Activated CD4-positive, alpha-beta memory T cell treated with anti-CD3 and anti-CD28 coated beads, Interleukin-2, amount 10 ng/mL, durations not matched to agents 7 days and 5 days (primary cell): ENCODE measurements around the gene OSBP2. TPM values are rescaled to one million over a fixed set of nuclear protein-coding genes. Genes with fewer than 3 reads are reported as not detected.

Experiments used
- CTCF ChIA-PET: fragments of 350-600 bp; sonication (Branson Sonifier 250); formaldehyde crosslinking; loops from one replicate; lab custom pipeline; 2021; ENCODE audit warnings: antibody characterized with exemption, inconsistent platforms; lab: Charles Lee
- POLR2A ChIA-PET: fragments of 350-600 bp; sonication (Branson Sonifier 250); formaldehyde crosslinking; loops from one replicate; lab custom pipeline; 2021; ENCODE audit warnings: antibody characterized with exemption; lab: Charles Lee
- DNase-seq: peaks from one replicate; pipeline ENCODE4 v3.0.0-alpha.2; 2020
- H3K27ac Mint-ChIP-seq: one replicate; pipeline ENCODE4 v1.8.0; 2021; ENCODE audit warnings: mild to moderate bottlenecking, mixed read lengths
- H3K27me3 Mint-ChIP-seq: one replicate; pipeline ENCODE4 v1.8.0; 2021; ENCODE audit warnings: mixed read lengths
- H3K36me3 Mint-ChIP-seq: one replicate; pipeline ENCODE4 v1.8.0; 2021; ENCODE audit warnings: low read depth, mixed read lengths
- H3K4me1 Mint-ChIP-seq: one replicate; pipeline ENCODE4 v1.8.0; 2021; ENCODE audit warnings: mixed read lengths
- H3K4me3 Mint-ChIP-seq: one replicate; pipeline ENCODE4 v1.8.0; 2021; ENCODE audit warnings: mild to moderate bottlenecking, mixed read lengths
- H3K9me3 Mint-ChIP-seq: one replicate; pipeline ENCODE4 v1.8.0; 2021; ENCODE audit warnings: mixed read lengths
- total RNA-seq, 2 experiments: library from RNA; stranded (reverse); gene quantifications; one replicate each; pipeline ENCODE4 v1.2.3, GENCODE V29; 2021

OSBP2 gene
- total RNA-seq, 2 experiments from 2014 or later = 4.8 to 5.0 TPM

DNA sequence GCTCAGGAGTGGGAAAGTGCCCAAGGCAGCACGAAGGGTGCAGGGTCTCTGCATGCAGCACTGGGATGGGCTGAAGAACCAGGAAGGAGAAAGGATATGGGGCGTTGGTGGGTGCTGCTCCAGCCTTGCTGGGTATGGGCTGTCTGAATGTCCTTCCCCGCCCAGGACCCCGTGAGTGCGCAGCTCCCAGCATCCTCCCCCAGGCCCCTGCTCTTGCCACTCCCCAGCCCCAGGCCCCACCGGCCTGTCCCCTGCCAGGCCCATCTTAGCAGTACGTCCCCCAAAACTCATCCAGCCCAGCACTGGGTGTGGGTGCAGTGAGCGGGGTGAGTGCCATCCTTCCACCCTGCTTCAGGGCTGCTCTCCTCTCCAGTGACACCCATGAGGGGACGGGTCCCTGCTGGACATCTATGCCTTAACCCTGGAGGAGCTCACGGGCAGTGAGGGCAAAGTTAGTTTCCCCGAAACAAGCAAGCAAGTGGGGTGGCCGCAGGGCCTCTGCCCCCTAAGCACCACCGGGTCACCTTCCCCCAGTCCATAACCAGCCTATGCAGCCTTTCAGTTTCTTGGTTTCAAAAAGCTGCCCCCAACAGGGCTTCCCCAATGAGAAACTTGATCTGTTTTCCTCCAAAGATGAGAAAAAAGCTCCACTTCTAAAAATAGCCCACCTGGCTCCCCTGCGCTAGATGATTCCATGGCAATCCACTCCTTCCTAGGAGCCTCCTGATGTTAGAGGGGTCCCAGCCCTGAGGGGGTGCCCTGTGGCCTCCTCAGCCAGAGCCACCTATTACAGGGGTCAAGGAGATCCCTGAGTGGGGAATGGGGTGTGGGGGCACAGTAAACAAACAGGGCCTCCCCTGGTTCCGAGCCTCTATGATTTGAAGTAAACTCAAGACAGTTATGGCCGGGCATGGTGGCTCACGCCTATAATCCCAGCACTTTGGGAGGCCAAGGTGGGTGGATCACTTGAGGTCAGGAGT, 170.1 kb downstream of the OSBP2 start:
- CTCF ChIA-PET = interaction anchor here (1.1 kb wide), 1 partner anchor 230 kb away, joined by 4 read pairs; no protein-coding TSS in a partner anchor
- Mint-ChIP-seq H3K4me3 (no peak overlapping the region), H3K27me3 (no peaks in the 10 kb centered on the region), H3K4me1 (peaks cover 6% of the 10 kb centered on the region), H3K9me3 (no peaks in the 10 kb centered on the region), H3K36me3 (no peaks in the 10 kb centered on the region), H3K27ac (no peak overlapping the region)
- DNase-seq = no peak
- POLR2A ChIA-PET = no interaction called here

GRCh38 chr22:30865656-30866055, 171.0 kb downstream of the OSBP2 start:
- Mint-ChIP-seq H3K36me3 (no peaks in the 10 kb centered on the region), H3K9me3 (no peaks in the 10 kb centered on the region), H3K4me1 (peaks cover 6% of the 10 kb centered on the region), H3K27ac (no peak overlapping the region), H3K27me3 (no peaks in the 10 kb centered on the region), H3K4me3 (no peak overlapping the region)
- ChIA-PET CTCF (interaction anchor here (1.1 kb wide), 1 partner anchor 231 kb away, joined by 4 read pairs; no protein-coding TSS in a partner anchor), POLR2A (no interaction called here)
- DNase-seq = no peak

- no peaks in the 10 kb centered on the region for H3K27me3 Mint-ChIP-seq
- DNase-seq = no peak
- no peak overlapping the region for H3K27ac Mint-ChIP-seq
- CTCF ChIA-PET = no interaction called here
- peaks cover 6% of the 10 kb centered on the region for H3K4me1 Mint-ChIP-seq
- POLR2A ChIA-PET = no interaction called here
- H3K9me3 Mint-ChIP-seq = no peaks in the 10 kb centered on the region
- no peaks in the 10 kb centered on the region for H3K36me3 Mint-ChIP-seq
- no peak overlapping the region for H3K4me3 Mint-ChIP-seq
Measured at GRCh38 chr22:30866216-30866615, 171.5 kb downstream of the OSBP2 start.

DNA sequence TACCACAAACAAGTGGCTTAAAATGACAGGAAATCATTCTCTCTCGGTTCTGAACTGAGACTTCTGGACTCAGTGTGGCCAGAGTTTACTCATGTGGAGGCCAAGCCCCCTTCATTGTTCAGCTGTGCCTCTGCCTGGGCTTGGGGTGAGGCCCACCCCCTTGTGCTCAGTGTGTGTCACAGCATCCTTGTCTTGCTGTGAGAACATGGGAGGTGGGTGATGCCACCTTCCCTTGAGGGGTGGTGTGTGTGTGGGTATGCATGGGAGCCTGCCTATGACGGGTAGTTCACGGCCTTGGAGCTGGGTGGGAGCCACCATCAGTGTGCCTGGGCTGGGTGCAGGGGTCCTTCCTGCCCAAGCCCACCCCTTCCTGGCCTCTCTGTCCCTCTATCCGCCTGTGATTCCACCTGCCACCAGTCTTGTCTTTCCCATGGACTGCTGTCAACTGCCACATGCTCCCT, 172.2 kb downstream of the OSBP2 start:
- Mint-ChIP-seq H3K9me3 (no peaks in the 10 kb centered on the region), H3K27me3 (no peaks in the 10 kb centered on the region), H3K4me3 (no peak overlapping the region), H3K27ac (no peak overlapping the region), H3K36me3 (no peaks in the 10 kb centered on the region), H3K4me1 (peaks cover 6% of the 10 kb centered on the region)
- CTCF ChIA-PET = interaction anchor here (0.7 kb wide), 1 partner anchor 255 kb away, joined by 3 read pairs; no protein-coding TSS in a partner anchor
- POLR2A ChIA-PET = no interaction called here
- DNase-seq = no peak

GRCh38 chr22:30867746-30868662, 173.3 kb downstream of the OSBP2 start:
- POLR2A ChIA-PET = no interaction called here
- CTCF ChIA-PET = no interaction called here
- no peak for DNase-seq
- Mint-ChIP-seq H3K36me3 (no peaks in the 10 kb centered on the region), H3K27ac (no peak overlapping the region), H3K4me3 (no peak overlapping the region), H3K4me1 (peaks cover 6% of the 10 kb centered on the region), H3K9me3 (no peaks in the 10 kb centered on the region), H3K27me3 (no peaks in the 10 kb centered on the region)

DNA sequence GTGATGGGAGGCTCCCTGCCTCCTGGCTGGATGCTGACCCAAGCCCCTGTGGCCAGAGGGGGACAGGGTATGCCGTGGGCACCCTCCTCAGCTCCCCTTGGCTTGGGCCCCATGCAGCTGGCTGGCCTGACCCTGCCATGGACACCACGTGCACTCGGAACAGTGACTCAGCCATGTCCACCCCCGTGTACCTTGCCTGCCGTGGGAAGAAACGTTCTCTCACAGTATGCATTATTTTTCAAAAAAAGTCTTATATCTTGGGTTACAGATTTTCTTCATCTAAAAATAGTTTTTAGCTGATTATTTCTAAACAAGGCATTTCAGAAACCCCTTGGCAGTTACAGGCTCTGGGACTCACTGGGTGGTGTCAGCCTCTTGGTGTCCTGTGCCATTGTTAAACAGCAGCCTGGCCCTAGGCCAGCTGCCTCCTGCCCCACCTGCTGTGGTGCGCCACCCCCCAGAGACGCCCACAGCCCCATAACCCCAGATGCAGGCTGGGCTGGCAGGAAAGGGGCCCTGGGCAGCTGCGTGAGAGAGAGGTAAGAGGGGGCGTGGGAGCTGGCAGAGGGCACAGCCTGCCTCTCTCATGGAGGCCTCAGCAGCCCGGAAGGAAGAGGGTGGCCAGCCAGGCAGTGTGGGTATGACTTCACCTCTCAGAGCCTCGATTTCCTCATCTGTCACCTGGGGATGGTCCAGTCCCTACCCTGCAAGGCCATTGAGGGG, 174.2 kb downstream of the OSBP2 start:
- Mint-ChIP-seq H3K4me3 (no peak overlapping the region), H3K27me3 (no peaks in the 10 kb centered on the region), H3K27ac (no peak overlapping the region), H3K4me1 (peaks cover 6% of the 10 kb centered on the region), H3K36me3 (no peaks in the 10 kb centered on the region), H3K9me3 (no peaks in the 10 kb centered on the region)
- POLR2A ChIA-PET = no interaction called here
- no peak for DNase-seq
- CTCF ChIA-PET = no interaction called here

DNA sequence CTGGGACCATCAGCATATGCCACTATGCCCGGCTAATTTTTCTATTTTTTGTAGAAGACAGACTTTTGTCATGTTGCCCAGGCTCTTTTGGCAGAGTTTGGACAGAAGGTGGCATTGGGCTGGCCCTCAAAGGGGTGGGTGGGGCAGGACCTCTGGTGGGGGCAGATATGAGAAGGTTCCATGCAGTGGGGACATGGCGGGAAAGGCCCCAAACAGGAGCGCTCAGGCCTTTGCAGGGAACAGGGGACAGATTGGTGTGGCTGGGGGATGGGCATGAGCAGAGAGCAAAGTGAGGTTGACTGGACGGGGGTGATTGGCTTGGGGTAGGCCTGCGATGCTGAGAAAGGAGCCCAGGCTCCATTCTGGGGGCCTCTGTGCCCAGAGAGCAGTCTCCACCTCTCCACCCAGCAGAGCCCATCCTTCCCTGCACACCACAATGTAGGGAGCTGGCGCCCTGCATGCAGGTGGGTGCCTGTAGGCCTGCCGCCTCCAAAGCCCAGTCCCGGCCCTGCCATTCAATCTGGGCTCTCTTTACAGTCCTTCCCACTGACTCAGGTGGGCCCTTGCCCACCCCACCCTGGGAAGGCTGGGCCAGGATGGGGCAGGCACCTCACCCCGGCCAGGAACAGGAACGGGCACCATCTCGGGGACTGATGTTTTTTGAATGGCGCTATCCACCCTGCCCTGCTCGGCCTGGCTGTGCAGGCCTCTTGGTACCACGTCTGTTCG, 175.2 kb downstream of the OSBP2 start:
- ChIA-PET POLR2A (no interaction called here), CTCF (no interaction called here)
- H3K9me3 Mint-ChIP-seq = no peaks in the 10 kb centered on the region
- no peak overlapping the region for H3K27ac Mint-ChIP-seq
- H3K27me3 Mint-ChIP-seq = no peaks in the 10 kb centered on the region
- no peak for DNase-seq
- peaks cover 6% of the 10 kb centered on the region for H3K4me1 Mint-ChIP-seq
- H3K36me3 Mint-ChIP-seq = no peaks in the 10 kb centered on the region
- H3K4me3 Mint-ChIP-seq = no peak overlapping the region

DNA sequence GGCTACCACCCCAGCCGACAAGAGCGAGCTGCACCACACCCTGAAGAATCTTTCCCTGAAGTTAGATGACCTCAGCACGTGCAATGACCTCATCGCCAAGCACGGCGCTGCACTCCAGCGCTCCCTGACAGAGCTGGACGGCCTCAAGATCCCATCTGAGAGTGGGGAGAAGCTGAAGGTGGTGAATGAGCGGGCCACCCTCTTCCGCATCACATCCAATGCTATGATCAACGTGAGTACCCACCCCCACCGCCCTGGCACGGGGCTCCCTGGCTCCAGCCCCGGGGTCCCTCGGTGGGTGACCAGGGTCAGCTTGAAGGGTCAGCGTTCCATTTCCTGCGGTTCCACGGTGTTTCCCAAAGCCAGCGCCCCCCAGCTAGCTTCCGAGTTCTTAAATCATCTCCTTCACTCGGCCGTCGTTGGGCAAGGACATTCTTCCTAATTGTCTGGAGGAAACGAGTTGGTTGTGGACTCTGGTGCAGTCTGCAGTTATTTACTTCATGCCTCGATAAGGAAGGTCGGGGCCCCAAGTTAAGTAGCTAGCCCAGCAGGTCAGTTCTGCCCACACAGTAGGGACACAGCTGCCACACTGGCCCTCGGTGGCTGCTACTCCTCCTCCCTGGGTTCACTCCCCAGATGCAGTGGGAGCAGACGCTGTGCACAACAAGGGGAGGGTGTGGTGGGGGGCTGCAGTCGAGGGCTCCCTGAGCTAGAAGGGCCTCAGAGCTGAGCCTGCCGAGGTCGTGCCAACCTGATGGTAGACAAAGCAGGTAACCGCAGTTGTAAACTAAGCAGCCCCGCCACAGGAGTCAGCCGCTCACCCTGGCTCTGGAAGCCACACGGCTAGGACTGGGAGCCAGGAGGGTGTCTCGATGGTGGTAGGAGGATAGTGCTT, 176.0 kb downstream of the OSBP2 start:
- Mint-ChIP-seq H3K4me3 (no peak overlapping the region), H3K9me3 (no peaks in the 10 kb centered on the region), H3K27me3 (no peaks in the 10 kb centered on the region), H3K27ac (no peak overlapping the region), H3K4me1 (peaks cover 6% of the 10 kb centered on the region), H3K36me3 (no peaks in the 10 kb centered on the region)
- no peak for DNase-seq
- CTCF ChIA-PET = no interaction called here
- POLR2A ChIA-PET = no interaction called here

- CTCF ChIA-PET = no interaction called here
- H3K4me3 Mint-ChIP-seq = no peak overlapping the region
- DNase-seq = no peak
Measured at GRCh38 chr22:30871391-30872284, 177.0 kb downstream of the OSBP2 start.

DNA sequence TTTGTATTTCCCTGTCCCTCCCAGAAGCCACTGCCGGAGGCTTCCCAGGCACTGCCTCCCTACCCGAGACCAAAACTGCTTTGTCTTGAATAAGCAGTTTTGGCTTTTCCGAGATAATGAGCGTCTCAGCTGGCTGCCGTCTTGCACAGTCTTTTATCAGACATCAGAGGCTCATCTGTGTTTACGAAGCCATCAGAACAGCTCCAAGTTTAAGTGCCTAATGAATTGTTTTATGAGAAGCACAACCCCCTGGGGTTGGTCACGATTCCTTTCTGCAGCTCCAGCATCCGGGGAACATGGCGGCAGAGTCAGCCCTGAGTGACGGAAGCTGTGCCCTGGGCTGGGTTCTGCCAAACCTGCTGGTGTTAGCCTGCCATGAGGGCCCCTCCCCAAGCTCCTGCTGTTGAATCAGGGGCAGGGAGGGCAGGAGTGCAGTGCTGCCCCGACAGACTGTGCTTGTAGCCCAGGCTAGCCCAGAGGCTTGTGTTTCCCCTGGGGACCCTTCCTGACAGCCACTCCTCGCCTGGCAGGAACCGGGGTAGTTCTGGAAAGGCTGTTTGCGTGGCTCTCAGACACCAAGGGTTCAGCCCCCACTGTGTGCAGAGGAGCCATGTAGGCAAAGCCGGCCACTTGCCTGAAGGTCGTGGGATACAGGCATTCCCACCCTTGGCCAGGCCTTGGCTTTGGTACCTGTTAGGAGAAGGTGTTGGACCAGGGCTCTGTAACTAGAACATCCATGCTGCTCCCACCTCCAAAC, 177.8 kb downstream of the OSBP2 start:
- POLR2A ChIA-PET = interaction anchor here (0.6 kb wide), 1 partner anchor 92 kb away, joined by 3 read pairs; no protein-coding TSS in a partner anchor
- no peak overlapping the region for H3K27ac Mint-ChIP-seq
- DNase-seq = no peak
- H3K9me3 Mint-ChIP-seq = no peaks in the 10 kb centered on the region
- no peak overlapping the region for H3K4me3 Mint-ChIP-seq
- H3K36me3 Mint-ChIP-seq = no peaks in the 10 kb centered on the region
- H3K27me3 Mint-ChIP-seq = no peaks in the 10 kb centered on the region
- peaks cover 4% of the 10 kb centered on the region for H3K4me1 Mint-ChIP-seq
- CTCF ChIA-PET = no interaction called here

More at GRCh38 chr22:30871391-30872284, 177.0 kb downstream of the OSBP2 start:
- POLR2A ChIA-PET = interaction anchor here (0.6 kb wide), 1 partner anchor 91 kb away, joined by 3 read pairs; no protein-coding TSS in a partner anchor
- Mint-ChIP-seq H3K4me1 (peaks cover 6% of the 10 kb centered on the region), H3K36me3 (no peaks in the 10 kb centered on the region), H3K27me3 (no peaks in the 10 kb centered on the region), H3K27ac (no peak overlapping the region), H3K9me3 (no peaks in the 10 kb centered on the region)
